Measurements from ENCODE around the gene CCKAR.
"Not testable (repeated sequence)": the region's sequence is repeated elsewhere in the genome, so short reads cannot be mapped to it uniquely, and the experiment has no call there.

The CCKAR gene, protein sequence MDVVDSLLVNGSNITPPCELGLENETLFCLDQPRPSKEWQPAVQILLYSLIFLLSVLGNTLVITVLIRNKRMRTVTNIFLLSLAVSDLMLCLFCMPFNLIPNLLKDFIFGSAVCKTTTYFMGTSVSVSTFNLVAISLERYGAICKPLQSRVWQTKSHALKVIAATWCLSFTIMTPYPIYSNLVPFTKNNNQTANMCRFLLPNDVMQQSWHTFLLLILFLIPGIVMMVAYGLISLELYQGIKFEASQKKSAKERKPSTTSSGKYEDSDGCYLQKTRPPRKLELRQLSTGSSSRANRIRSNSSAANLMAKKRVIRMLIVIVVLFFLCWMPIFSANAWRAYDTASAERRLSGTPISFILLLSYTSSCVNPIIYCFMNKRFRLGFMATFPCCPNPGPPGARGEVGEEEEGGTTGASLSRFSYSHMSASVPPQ

DNA sequence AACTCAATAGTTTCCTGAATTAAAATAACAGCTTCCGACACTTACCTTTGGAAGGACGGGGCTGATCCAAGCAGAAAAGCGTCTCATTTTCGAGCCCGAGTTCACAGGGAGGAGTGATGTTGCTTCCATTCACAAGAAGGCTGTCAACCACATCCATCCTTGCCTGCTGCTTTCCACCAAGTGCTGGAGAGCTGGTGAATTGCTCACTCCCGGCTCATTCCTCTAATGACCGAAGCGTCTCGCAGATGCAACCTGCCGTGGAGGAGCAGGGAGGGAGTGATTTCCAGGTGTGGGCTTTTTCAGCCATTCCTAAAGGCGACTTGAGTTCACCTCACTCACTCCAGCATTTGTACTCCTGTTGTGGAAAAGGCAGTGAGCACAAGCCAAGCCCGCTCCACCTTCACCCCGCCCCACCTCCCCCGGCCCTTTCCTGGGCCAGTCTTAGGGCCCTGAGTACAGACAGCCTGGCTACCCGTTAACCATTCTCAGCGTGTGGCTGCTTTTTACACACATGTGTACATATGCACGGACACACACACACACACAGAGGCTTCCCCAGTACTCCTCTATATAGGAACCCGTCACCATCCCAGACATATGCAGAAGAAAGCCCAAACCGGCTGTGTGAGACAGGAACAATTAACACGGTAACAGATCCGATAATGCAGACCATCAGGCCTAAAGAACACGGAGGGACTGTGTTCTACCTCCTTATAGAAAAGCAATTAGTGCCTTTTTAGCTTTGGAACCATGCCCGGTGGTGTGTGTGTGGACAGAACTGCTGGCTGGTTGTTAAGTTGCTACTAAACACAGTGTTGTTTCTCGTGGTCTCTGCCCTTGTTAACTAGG lies at the start of gene CCKAR:
CCKAR (minus strand) TSS at position 374 of the 849 bp plus-strand sequence; CDS start at position 157, 217 bp downstream.
- DNase-seq: no peak

DNA sequence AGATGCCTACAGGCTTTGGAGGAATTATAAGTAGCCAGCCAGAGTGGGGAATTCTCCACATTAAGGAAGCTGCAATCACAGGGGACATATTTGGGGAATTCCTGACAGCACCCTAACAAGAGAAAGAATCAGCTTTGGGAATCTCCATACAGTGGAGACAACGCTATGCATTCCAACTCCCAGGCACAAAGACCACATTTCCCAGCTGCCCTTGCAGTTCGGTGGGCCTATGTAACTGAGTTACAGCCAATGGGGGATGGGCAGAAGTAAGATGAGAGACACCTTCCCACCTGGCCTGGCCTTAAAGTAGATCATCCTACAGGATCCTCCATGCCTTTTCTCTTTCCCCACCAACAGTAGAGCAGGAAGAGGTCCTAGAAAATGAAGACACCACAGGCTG lies 43.4 kb upstream of the CCKAR start:
- no peak for DNase-seq

DNA sequence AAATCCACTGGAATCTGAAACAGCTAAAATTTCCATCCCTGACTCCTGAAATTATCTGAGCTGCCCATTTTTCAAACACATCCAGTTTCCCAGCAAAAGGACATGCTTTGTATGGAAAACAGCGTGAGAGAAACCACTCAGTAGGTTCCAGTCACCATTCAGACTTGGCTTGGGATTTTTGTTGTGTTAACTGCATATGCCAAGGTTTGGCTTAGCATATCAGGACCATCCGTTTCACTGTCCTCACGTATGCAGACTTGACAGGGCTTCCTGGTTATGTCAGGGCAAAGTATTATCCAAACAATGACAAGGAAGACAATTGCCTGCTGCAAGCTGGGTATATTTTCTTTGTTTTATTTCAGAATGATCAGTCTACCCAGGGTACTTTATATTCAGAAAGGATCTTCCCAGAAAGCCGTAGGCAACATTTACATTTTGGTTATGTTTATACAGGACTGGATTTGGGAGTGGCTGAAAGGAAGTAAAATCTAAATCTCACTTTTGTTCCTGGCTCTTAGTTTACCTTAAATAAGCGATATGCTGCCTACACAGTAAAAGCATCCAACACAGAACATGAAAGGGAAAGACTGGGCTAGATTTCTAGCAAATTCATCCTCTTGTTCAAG lies 41.3 kb upstream of the CCKAR start:
- DNase-seq: no peak

DNA sequence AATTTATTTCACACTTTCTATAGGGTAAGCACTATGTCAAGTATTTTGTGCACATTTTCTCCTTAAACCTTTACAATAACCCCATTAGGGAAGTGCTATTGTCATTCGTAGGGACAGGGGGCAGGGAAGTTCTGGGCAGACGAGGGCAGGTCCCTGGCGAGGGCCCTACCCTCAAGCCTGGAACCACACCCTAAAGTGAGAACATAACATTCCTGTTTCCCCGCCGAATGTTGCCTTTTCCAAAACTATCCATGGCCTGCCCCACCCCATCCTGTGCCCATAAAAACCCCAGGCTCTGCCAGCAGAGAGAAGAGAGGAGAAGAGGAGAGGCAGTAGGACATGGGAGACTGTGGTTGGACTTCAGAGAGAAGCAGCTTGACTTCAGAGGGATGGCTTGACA lies 39.8 kb upstream of the CCKAR start:
- DNase-seq: no peak

DNA sequence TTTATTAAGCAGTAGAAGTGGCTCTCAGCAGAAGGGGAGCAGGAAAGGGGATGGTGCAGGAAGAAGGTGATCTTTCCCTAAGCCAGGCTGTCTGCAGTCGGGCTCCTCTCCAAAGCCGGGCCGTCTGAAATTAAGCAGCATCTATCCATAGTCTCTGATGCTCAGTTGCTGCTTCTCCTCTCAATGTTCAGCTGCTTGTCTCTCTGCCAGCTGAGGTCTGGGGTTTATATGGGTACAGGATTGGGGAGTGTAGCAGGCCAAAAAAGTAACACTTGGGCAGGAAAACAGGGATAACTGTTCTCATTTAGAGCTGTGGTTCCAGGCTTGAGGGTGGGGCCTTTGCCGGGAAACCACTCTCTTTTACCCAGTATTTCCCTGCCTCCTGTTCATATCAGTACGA lies 39.2 kb upstream of the CCKAR start:
- no peak for DNase-seq

DNA sequence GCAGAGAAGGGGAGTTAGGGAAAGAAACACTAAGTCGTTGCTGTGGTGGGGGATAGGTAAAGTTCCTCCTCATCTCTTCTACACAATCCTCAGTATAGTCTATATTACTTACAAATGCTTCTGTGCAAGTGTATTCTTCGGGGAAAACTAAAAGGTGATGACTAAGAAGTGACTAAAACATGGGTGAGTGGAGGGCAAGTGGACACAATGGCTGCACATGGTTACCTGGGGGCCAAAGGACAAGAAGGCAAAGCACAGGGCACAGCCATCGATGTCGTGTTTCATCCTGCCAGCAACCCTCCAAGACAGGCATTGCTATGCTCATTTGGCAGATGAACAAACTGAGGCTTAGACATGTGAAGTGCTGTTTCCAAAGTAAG lies 35.5 kb upstream of the CCKAR start:
- DNase-seq: no peak

DNA sequence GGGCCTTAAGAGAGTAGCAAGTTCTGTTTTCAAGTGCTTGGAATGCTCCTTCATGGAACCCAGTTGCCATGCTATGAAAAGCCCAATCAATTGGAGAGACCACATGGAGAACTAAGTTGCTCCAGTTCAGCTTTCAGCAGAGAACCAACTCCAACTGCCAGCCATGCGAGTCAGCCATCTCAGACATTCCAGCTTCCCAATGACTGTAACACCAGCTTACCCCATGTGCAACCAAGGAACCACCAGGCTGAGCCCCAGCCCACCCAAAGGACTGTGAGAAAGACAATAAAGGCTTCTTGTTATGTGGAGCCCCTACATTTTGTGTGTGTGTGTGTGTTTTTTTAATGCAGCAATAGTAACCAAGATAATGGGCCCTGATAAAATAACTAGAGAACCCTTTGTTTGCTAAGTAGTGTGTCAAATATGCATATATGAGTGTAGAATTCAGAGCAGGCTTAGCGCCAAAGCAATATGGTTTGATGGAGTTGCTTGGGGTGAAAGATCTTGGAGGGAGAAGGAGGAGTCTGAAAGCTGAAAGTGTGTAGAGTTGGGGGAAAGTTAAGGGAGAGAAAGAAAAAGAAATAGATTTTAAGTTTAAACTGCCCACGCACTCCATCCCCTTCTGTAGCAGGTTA lies 35.0 kb upstream of the CCKAR start:
- no peak for DNase-seq

DNA sequence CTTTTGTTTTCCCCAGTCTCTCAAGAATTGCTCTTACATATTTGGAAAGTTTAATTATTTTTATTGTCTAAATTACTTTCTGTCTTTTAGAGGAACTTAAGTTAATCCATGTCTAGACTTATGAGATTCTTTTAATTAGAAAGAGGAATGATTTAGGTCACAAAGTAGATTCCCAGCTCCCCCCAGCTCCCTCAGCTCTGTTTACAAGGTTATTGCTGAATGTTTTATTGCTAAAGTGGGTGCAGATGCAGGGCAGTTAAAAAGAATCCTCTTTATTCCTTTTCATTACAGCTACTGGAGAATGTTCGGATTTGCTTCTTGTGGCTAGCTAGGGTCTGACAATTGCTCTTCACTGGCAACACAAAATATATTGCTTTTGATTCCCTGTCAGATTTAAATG lies 33.7 kb upstream of the CCKAR start:
- DNase-seq: no peak

DNA sequence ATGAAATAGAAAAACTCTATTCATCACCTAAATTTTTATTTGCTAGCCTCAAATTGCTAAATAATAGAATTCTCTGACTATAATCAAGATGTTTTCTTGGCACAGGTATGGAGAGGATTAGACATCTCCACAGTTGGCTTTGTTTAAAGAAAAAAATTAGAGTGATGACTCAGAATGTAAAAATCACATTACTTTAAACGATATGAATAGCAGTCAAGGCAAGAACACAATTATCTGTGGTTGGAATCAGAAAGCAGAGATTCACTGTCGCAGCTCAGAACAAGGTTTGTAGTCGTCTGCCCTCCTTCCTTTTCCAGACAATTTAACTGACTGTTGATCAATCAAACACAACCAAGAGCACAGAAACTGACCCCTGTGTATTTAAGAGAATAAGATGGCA lies 32.2 kb upstream of the CCKAR start:
- no peak for DNase-seq

DNA sequence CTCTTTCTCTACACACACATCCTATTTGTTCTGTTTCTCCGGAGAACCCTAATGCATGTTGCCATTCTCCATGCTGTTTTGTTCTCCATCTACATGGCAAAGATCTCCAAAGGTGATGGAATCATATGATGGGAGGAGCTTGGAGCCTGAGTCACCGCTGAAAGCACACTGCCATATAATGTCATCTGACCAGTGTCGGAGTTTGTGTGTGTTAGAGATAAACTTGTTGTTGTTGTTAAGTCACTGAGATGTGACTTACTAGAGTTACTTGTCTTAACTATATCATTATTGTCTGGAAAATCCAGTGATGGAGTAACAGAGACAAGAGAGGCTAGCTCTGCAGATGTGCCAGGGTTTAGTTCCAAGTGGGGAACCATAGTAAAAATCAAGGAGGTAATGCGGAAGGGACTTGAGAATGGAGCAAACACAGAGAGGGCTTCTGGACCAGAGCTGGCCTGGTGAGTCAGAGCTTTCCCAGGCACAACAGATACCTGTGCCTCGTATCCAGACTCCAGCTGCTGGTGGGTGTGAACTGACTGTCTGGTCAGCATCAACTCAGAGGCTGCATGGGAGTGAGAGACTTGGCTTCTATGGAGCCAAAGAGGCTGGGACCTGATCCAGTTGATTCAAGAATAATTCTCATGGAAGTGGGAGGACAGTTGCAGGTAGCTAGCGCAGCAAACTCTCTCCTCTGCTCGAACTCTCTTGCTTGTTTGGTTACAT lies 30.6 kb upstream of the CCKAR start:
- no peak for DNase-seq

DNA sequence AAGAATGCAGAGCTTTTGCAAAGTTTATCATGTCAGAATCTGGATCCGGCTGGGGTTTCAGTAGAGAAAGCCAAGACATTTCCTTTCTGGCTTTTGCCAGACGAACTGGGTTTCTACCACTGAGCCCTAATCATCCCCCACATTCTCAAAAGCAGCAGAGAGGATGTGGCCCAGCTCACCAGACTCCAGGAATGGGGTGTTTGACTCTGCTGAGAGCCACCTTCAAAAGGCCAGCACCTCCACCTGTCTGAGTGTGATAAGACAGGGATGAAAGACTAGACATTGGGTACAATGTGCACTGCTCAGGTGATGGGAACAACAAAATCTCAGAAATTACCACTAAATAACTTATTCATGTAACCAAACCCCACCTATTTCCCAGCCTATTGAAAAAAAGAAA lies 25.7 kb upstream of the CCKAR start:
- DNase-seq: no peak

DNA sequence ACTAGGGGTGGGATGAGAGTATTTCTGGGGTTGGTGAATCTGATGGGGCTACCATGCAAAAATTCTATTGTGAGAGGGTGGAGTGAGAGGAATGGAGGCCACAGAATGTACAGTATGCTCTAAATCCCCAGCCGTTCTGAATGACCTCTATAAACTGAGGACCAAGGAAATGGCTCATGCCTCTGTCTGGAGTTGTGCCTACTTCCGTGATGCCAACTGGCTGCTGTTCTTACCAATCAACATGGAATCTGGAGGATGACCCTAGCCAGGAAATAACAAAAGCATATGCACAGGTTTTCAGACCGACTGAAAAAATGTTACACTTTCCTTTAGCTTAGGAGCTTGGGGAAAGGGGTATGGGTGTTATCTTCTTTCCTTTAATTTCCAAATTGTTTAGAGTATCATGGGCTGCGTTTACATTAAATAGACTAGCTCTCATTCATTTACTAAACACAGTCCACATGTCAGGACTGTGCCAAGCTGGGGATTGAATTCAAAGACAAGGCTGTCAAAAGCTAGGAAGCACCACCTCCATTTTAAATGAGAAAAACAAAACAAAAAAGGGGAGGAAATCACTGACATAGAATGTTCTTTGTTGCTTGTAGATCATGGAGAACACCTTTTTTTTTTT lies 20.2 kb upstream of the CCKAR start:
- no peak for DNase-seq

DNA sequence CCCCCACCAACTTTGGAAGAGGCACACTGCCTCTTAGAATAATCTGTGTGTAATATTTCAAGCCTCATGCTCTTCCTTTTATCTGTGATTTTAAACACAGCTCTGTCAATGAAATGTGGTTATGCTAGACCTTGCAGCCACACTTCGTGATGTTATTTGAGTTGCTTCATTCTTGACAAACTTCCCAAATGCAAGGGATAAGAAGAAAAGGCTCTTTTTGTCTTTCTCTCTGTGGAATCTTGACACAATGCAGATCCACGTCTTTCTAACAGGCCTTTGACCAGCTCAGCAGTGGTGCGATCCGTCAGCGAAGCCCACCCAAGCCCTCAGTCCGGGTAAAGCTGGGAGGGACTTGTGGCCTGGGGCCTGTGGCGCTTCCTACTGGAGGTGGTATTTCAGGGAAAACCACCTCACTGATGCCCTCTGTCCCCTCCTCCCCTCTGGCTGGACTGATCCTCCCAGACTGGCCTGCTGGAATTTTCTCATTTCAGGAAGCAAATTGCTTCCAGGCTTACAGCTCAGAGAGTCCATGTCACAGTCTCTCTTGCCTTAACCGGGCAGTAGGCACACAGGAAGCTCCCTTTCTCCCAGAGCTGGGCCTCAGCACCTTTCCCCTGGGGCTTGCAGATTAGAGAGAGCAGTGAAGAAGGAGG lies 19.5 kb upstream of the CCKAR start:
- no peak for DNase-seq

DNA sequence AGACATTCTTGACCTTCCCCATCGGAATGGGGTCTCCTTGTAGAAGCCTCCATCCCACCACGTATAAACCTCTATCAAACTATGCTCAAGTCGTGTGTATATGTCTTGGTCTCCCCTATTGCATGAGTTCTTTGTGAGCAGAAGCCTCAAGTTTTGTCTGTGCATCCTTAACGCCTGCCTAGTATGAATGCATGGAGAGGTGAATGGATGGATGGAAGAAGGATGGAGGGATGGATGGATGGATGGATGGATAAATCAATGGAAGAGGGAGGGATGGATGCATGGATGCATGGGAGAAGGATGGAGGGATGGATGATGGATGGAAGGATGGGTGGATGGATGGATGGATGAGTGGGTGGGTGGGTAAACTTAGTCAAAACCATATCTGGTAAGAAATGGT lies 17.0 kb upstream of the CCKAR start:
- no peak for DNase-seq

DNA sequence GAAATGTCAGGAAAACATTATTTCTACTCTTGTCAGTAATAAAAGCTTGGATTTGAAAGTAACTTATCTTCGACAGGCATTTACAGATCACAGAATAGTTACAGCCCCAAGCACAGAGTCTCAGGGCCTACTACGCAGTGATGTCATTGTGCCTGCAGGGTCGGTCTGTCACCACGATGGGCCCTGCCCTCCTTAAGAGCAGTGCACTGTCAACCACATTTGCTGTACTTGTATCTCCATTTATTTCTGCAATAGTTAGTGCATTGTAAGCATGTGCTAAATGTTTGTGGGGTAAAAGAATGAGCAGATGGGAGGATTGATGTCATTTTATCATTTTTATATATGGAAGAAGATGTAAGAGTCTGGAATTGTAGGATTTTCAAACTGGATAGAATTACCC lies 13.6 kb upstream of the CCKAR start:
- DNase-seq: no peak

DNA sequence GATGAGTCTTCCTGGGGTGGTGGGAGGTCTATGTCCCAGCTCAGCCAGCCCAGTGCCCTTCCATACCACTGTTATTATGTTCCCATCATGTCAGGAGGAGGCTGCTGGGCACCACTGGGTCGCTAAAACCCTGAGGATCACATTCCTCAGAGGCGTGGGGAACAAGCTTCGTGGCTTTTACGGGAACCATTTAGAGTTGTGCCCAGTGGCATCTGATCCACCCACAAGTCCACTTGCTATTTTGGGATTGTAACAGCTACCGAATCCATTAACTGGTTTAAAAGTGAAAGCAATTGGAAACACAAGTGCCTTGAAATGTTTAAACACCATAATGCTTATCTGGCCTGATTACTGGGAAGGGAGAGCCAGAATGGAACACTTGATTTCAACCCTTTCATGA lies 13.1 kb upstream of the CCKAR start:
- DNase-seq: no peak

DNA sequence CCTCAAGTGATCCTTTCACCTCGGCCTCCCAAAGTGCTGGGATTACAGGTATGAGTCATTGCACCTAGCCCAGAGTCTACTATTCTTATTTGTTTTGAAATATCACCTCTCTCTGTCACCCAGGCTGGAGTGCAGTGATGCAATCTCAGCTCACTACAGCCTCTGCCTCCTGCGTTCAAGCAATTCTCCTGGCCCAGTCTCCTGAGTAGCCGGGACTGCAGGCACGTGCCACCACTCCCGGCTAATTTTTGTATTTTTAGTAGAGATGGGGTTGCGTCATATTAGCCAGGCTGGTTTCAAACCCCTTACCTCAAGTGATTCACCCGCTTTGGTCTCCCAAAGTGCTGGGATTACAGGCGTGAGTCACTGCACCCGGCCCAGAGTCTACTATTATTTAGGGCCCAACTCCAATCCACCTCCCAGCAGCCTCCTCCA lies 10.3 kb upstream of the CCKAR start:
- DNase-seq: not testable (repeated sequence)

DNA sequence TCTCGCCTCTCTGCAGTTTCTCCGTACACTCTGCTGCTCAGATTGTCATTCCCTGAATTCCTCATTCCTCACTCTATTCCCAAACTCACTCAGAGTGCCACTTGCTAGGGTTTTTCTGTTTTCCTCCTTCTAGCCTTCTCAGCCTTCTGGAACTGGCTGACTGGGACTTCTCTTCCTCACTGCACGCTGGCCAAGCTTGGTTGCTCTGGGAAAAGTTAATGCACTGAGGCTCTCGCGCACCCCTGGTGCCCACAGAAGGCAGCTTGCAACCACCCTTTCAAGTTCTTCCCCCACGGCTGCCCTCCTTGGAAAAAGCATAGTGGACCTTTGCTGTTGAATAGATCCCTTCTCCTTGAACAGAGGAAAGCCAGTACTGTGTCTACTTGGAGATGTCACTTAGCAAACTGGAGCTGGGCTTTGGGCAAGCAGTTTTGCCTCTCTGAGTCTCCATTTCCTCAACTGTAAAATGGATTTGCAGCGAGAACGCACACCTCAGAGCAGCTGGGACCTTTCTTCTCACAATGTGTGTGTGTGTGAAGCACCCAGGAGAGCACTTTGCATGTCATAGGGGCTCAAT lies 6.0 kb upstream of the CCKAR start:
- no peak for DNase-seq

DNA sequence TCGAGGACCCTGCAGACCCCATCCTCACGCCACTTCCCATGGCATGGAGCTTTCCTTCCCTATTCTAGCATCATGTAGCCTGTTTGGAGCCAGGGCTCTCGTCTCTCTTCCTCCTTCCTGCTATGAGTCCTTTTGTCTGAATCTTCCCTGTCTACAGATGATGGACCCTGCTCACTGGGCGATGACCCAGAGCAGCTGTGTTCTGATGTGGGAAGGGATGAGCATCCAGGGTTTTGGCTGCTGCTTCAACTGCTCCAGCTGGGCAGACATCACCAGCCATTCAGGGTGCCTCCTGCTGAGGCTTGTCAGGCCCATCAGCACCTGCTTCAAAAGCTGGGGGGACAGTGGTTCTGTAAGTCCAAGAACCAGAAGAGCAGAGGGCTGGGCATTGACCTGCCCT lies 3.2 kb upstream of the CCKAR start:
- DNase-seq: no peak

DNA sequence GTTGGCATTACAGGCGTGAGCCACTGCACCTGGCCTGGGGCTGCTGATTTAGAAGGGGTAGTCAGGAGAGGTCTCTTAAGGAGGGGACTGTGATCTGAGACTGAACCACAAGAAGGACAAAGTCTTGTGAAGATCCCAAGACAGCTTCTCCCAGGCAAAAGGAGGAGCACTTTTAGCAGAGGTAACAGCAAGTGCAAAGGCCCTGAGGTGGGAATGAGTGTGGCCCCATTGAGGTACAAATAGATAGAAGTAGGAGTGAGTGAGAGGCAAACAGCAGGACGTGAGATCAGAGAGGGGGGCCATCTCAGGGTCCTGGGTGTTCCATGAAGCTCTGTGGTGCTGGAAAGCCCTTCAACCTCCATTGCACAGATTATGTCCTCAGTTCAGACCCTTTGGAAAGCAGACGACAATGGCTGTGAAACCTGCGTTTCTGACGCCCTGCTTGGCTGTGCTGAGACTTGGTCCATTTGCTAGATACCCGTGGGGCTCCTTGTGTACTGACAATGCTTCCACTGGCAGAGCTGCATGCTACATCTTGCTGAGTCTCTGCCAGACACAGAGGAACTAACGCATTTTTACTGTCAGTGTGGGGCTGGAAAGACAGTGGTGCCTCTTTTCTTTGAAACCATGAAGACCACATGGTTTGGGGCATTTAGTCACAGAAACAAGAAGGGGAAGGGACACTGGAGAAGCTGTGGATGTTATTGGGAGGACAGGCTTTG lies 1.3 kb upstream of the CCKAR start:
- DNase-seq: no peak

DNA sequence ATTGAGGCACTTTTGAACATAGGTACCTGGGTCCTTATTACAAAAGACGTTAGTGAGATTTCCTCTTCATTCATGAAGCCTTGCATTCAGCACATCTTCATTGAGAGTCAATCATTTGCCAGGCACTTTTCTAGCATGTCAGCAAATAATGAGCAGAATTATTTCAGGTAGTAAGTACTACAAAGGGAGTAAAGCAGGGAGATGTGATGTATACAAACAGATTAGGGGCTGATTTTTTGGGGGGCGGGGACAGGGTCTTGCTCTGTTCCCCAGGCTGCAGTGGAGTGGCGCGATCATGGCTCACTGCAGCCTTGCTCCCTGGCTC lies 638 bp upstream of the CCKAR start:
- DNase-seq: no peak

Measured in NCI-H524 (cell line).